SK-N-SH (cell line): ENCODE data around the gene HINT3. TPM values are rescaled to one million over a fixed set of nuclear protein-coding genes. Genes with fewer than 3 reads are reported as not detected.

ENCODE experiments used
- CTCF ChIA-PET: fragments of 300-600, 350-600 bp; formaldehyde crosslinking; extraction: SDS; loops from one replicate; lab custom pipeline; 2021; lab: Yijun Ruan, JAX
- POLR2A ChIA-PET: fragments of 350-600 bp; sonication (Branson Sonifier 250); formaldehyde crosslinking; extraction: SDS; loops from one replicate; lab custom pipeline; 2020; ENCODE audit warnings: antibody characterized with exemption, inconsistent platforms; lab: Yijun Ruan, JAX
- DNase-seq: peaks from one replicate; pipeline ENCODE4 v3.0.0; 2012
- H2AFZ ChIP-seq: fragments of 200-600 bp; sonication (generic); 2 replicates; pipeline ENCODE4 v1.8.1; 2016; ENCODE audit warnings: antibody characterized with exemption, mild to moderate bottlenecking, low read depth
- H3F3A ChIP-seq: fragments of 200-600 bp; sonication (generic); replicated peaks from 2 replicates; pipeline ENCODE3; 2016; ENCODE audit warnings: antibody characterized with exemption, mild to moderate bottlenecking; ENCODE audit not compliant: insufficient read depth
- H3K27ac ChIP-seq, 2 experiments: fragments of 200-500 bp in 1 of 2; fragments of 200-600 bp in 1 of 2; sonication (Bioruptor generic) in 1 of 2; sonication (generic), shearing (Covaris generic) in 1 of 2; 2 replicates each; pipeline versions ENCODE4 v1.5.1 to v1.6.1; 2014 to 2016; ENCODE audit warnings: low read depth in 2 of 2, inconsistent platforms in 1 of 2, low read length in 1 of 2, mild to moderate bottlenecking in 1 of 2, mixed read lengths in 1 of 2
- H3K27me3 ChIP-seq: fragments of 200-600 bp; sonication (generic), shearing (Covaris generic); 2 replicates; pipeline ENCODE4 v1.6.1; 2016; ENCODE audit warnings: mixed run types; ENCODE audit not compliant: insufficient read depth
- H3K36me3 ChIP-seq, 2 experiments: fragments of 200-500 bp in 1 of 2; fragments of 200-600 bp in 1 of 2; sonication (Bioruptor generic) in 1 of 2; sonication (generic) in 1 of 2; replicated peaks in 1 of 2; 2 replicates each; pipeline versions ENCODE3 to v1.5.1; 2014 to 2016; ENCODE audit warnings: low read length in 1 of 2, mild to moderate bottlenecking in 1 of 2; ENCODE audit not compliant: insufficient read depth in 2 of 2, control insufficient read depth in 1 of 2
- H3K4me1 ChIP-seq, 2 experiments: fragments of 200-500 bp in 1 of 2; fragments of 200-600 bp in 1 of 2; sonication (Bioruptor generic) in 1 of 2; sonication (generic), shearing (Covaris generic) in 1 of 2; 2 replicates each; pipeline versions ENCODE4 v1.5.1 to v1.6.1; 2014 to 2016; ENCODE audit warnings: low read depth in 1 of 2, low read length in 1 of 2, mixed run types in 1 of 2; ENCODE audit not compliant: insufficient read depth in 2 of 2, control insufficient read depth in 1 of 2
- H3K4me2 ChIP-seq: fragments of 200-600 bp; sonication (generic), shearing (Covaris generic); 2 replicates; pipeline ENCODE4 v1.6.1; 2017; ENCODE audit warnings: mixed run types
- H3K4me3 ChIP-seq, 2 experiments: fragments of 200-500 bp in 1 of 2; fragments of 200-600 bp in 1 of 2; sonication (Bioruptor generic) in 1 of 2; sonication (generic), shearing (Covaris generic) in 1 of 2; 2 replicates each; pipeline versions ENCODE4 v1.5.1 to v1.8.1; 2014 to 2016; ENCODE audit warnings: low read depth in 2 of 2, inconsistent platforms in 1 of 2, low read length in 1 of 2, mild to moderate bottlenecking in 1 of 2, mixed read lengths in 1 of 2, moderate library complexity in 1 of 2
- H3K79me2 ChIP-seq: fragments of 200-600 bp; sonication (generic); 2 replicates; pipeline ENCODE4 v1.8.1; 2017; ENCODE audit warnings: mild to moderate bottlenecking; ENCODE audit not compliant: insufficient read depth
- H3K9ac ChIP-seq: fragments of 200-600 bp; sonication (generic); 2 replicates; pipeline ENCODE4 v1.6.1; 2017; ENCODE audit warnings: mixed run types
- H3K9me2 ChIP-seq: fragments of 200-600 bp; sonication (generic); 2 replicates; pipeline ENCODE4 v1.6.1; 2017; ENCODE audit warnings: mixed run types
- H3K9me3 ChIP-seq: fragments of 200-600 bp; sonication (generic); 2 replicates; pipeline ENCODE4 v1.6.1; 2017; ENCODE audit warnings: mixed run types, mild to moderate bottlenecking, moderate library complexity
- H4K20me1 ChIP-seq: fragments of 200-600 bp; sonication (generic); 2 replicates; pipeline ENCODE4 v1.6.1; 2017; ENCODE audit warnings: mild to moderate bottlenecking, mixed run types; ENCODE audit not compliant: insufficient read depth
- EP300 ChIP-seq, 2 experiments: IDR thresholded peaks; 2 replicates each; pipeline versions ENCODE4 v1.4.0 to v1.6.1; 2012; ENCODE audit warnings: borderline replicate concordance in 1 of 2, low read depth in 1 of 2, low read length in 1 of 2
- EZH2phosphoT487 ChIP-seq: fragments of 200-600 bp; sonication (generic); IDR thresholded peaks from 2 replicates; pipeline ENCODE4 v1.6.1; 2017; ENCODE audit warnings: low read depth, mixed run types, mild to moderate bottlenecking, antibody characterized with exemption, moderate library complexity, borderline replicate concordance
- FOSL2 ChIP-seq: IDR thresholded peaks from 2 replicates; pipeline ENCODE4 v1.4.0; 2012; ENCODE audit warnings: low read depth, mild to moderate bottlenecking, moderate library complexity, borderline replicate concordance
- MEF2A ChIP-seq: IDR thresholded peaks from 2 replicates; pipeline ENCODE4 v1.4.0; 2012; ENCODE audit warnings: low read depth, borderline replicate concordance
- MXI1 ChIP-seq: IDR thresholded peaks from 2 replicates; pipeline ENCODE4 v1.6.1; 2012; ENCODE audit warnings: mild to moderate bottlenecking, low read depth, low read length, improper control_type of control experiment
- NFIC ChIP-seq: IDR thresholded peaks from 2 replicates; pipeline ENCODE4 v1.4.0; 2012; ENCODE audit warnings: borderline replicate concordance
- NRF1 ChIP-seq: IDR thresholded peaks from 2 replicates; pipeline ENCODE4 v1.6.1; 2012; ENCODE audit warnings: low read depth, mild to moderate bottlenecking, low read length
- RAD21 ChIP-seq: IDR thresholded peaks from 2 replicates; pipeline ENCODE4 v1.6.1; 2012; ENCODE audit warnings: mild to moderate bottlenecking, low read length
- TEAD4 ChIP-seq: IDR thresholded peaks from 2 replicates; pipeline ENCODE4 v1.4.0; 2012; ENCODE audit warnings: mild to moderate bottlenecking, borderline replicate concordance; ENCODE audit not compliant: insufficient read depth
- WGBS: methylation state at CpG from one replicate; pipeline ENCODE4 v1.1.6; 2017; ENCODE audit warnings: low lambda C conversion rate; 5-methylcytosine and 5-hydroxymethylcytosine counted together
- polyA plus RNA-seq, 3 experiments: library from polyadenylated mRNA; depleted of rRNA; stranded (reverse); fragments of >200 nt; gene quantifications; 2 replicates each; pipeline ENCODE4 v1.2.3, GENCODE V29; 2012
- TF ChIP-seq, protein P1 (sequence below): IDR thresholded peaks from 2 replicates; pipeline ENCODE4 v1.4.0; 2012; ENCODE audit warnings: low read depth
- TF ChIP-seq, protein P2 (sequence below): fragments of 200-600 bp; sonication (generic); IDR thresholded peaks from 2 replicates; pipeline ENCODE4 v1.6.1; 2017; ENCODE audit warnings: antibody characterized with exemption, mild to moderate bottlenecking, moderate library complexity

HINT3 gene
- polyA plus RNA-seq, 1 of the 3 experiments (the other 2 are of a cell fraction): 1.8 TPM

DNA sequence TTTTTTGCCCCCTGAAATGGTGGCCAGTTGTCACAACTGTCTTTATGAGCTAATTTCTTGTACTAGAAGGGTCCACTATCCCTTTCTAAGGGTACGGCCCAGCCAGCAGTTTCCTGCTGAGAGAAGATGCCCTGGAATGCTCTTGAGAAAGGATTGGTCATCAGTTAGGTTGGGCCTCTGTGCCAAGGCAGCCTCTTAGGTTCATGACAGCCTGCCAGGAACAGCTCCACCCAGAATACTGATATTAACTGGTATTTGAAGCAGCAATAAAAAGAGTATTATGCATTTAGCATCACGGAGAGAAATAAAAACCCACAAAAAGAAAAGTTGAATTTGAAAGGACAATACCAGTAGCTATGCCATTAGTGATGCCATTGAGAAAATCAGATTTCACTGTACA is 9.0 kb upstream of the HINT3 start:
- H3K9ac ChIP-seq: no peak overlapping the region
- no peak for DNase-seq
- H3K4me1 ChIP-seq: peaks cover 0 to 8% of the 10 kb centered on the region in 2 experiments; a peak in 1 of 4 replicates
- CTCF ChIA-PET: interaction anchor here (1.4 to 2.6 kb wide), 3 partner anchors 8 to 166 kb away, joined by 5 to 9 read pairs (median 5); partner anchors contain the start of genes HINT3 and NCOA7
- H3K27ac ChIP-seq: no peak overlapping the region
- peaks cover 9% of the 10 kb centered on the region for H3F3A ChIP-seq
- H3K9me2 ChIP-seq: no peaks in the 10 kb centered on the region
- H3K27me3 ChIP-seq: no peaks in the 10 kb centered on the region
- H3K36me3 ChIP-seq: no peaks in the 10 kb centered on the region
- 67% methylated on average over 2 of the region's 2 CpGs for WGBS
- no peak overlapping the region for H3K4me3 ChIP-seq
- TF ChIP-seq RAD21 (no peak), TEAD4 (no peak), NRF1 (no peak)
- TF ChIP-seq, protein P1, sequence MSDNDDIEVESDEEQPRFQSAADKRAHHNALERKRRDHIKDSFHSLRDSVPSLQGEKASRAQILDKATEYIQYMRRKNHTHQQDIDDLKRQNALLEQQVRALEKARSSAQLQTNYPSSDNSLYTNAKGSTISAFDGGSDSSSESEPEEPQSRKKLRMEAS: no peak
- TF ChIP-seq, all 33 proteins: peak for 0
- H3K79me2 ChIP-seq: no peaks in the 10 kb centered on the region
- H2AFZ ChIP-seq: no peak overlapping the region
- H3K9me3 ChIP-seq: no peaks in the 10 kb centered on the region
- H4K20me1 ChIP-seq: no peaks in the 10 kb centered on the region
- POLR2A ChIA-PET: no interaction called here
- H3K4me2 ChIP-seq: no peak overlapping the region

DNA sequence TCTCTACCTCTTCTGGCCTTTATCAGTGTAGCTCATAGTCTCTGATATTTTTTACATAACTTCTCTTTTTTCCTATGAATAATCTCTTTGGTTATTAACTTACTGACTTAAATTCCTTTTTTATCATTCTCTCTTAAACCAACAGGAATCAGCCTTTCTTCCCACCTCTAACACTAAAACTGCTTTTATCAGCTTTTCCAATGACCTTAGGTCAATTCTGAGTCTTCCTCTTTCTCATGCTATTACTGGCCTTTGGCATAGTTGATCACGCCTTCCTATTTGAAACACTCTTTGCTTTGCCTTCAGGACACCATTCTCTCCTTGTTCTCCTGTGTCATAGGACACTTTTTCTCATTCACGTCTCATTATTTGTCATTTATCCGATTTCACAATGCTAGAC is 8.1 kb upstream of the HINT3 start:
- POLR2A ChIA-PET: no interaction called here
- WGBS: 69% methylated on average over 3 of the region's 3 CpGs

More for the DNA sequence above, 8.1 kb upstream of the HINT3 start:
- H3F3A ChIP-seq: peaks cover 9% of the 10 kb centered on the region
- TF ChIP-seq NFIC (no peak), FOSL2 (no peak), EP300 (IDR thresholded peaks at IDR 0.05; ENCODE audit: borderline replicate concordance in 1 of 2, low read depth in 1 of 2, low read length in 1 of 2) (no peak), EZH2phosphoT487 (no peak), TEAD4 (no peak), MEF2A (no peak), NRF1 (no peak), MXI1 (no peak)
- TF ChIP-seq, protein P2, sequence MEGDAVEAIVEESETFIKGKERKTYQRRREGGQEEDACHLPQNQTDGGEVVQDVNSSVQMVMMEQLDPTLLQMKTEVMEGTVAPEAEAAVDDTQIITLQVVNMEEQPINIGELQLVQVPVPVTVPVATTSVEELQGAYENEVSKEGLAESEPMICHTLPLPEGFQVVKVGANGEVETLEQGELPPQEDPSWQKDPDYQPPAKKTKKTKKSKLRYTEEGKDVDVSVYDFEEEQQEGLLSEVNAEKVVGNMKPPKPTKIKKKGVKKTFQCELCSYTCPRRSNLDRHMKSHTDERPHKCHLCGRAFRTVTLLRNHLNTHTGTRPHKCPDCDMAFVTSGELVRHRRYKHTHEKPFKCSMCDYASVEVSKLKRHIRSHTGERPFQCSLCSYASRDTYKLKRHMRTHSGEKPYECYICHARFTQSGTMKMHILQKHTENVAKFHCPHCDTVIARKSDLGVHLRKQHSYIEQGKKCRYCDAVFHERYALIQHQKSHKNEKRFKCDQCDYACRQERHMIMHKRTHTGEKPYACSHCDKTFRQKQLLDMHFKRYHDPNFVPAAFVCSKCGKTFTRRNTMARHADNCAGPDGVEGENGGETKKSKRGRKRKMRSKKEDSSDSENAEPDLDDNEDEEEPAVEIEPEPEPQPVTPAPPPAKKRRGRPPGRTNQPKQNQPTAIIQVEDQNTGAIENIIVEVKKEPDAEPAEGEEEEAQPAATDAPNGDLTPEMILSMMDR: no peak
- TF ChIP-seq, all 33 proteins: peak for 0
- Histone ChIP-seq H3K4me2 (no peak overlapping the region), H3K9me2 (no peaks in the 10 kb centered on the region), H3K4me3 (no peak overlapping the region), H3K27me3 (no peaks in the 10 kb centered on the region), H3K36me3 (no peaks in the 10 kb centered on the region), H3K27ac (no peak overlapping the region), H3K4me1 (peaks cover 0 to 8% of the 10 kb centered on the region in 2 experiments; a peak in 2 of 4 replicates), H3K79me2 (no peaks in the 10 kb centered on the region), H2AFZ (no peak overlapping the region), H3K9me3 (no peaks in the 10 kb centered on the region), H3K9ac (no peak overlapping the region), H4K20me1 (no peaks in the 10 kb centered on the region)
- DNase-seq: no peak
- CTCF ChIA-PET: interaction anchor here (0.6 to 2.6 kb wide), 5 partner anchors 8 to 180 kb away, joined by 3 to 9 read pairs (median 5); partner anchors contain the start of genes HINT3 and NCOA7
